HepG2 (cell line): ENCODE measurements around the gene PIF1.
"Not testable (repeated sequence)": the region's sequence is repeated elsewhere in the genome, so short reads cannot be mapped to it uniquely, and the experiment has no call there.

Experiments used
- ARNT ChIP-seq: fragments of 450-650 bp; IDR thresholded peaks from 2 replicates; pipeline ENCODE4 v1.6.1; 2017
- CBFB ChIP-seq: sonication (generic); formaldehyde crosslinking; IDR thresholded peaks from 2 replicates; pipeline ENCODE4 v1.4.0; 2020; ENCODE audit warnings: missing genetic modification reagents
- CHD2 ChIP-seq: IDR thresholded peaks from 2 replicates; pipeline ENCODE4 v1.6.1; 2011; ENCODE audit warnings: low read depth, low read length, improper control_type of control experiment
- GABPB1 ChIP-seq: IDR thresholded peaks from 2 replicates; pipeline ENCODE4 v1.6.1; 2016; ENCODE audit warnings: mild to moderate bottlenecking, missing genetic modification reagents, moderate library complexity, missing compliant biosample characterization
- KMT2A ChIP-seq: sonication (generic); formaldehyde crosslinking; IDR thresholded peaks from 2 replicates; pipeline ENCODE4 v1.4.0; 2020; ENCODE audit warnings: missing genetic modification reagents
- NR2F1 ChIP-seq, 2 experiments: fragments of 450-650 bp in 1 of 2; formaldehyde crosslinking in 1 of 2; IDR thresholded peaks; 2 replicates each; pipeline versions ENCODE4 v1.5.0 to v1.6.1; 2016 to 2020; ENCODE audit warnings: mild to moderate bottlenecking in 1 of 2, missing compliant biosample characterization in 1 of 2, missing genetic modification reagents in 1 of 2, moderate library complexity in 1 of 2
- POLR2A ChIP-seq, 2 experiments: IDR thresholded peaks; 2 replicates each; pipeline ENCODE4 v1.6.1; 2011; ENCODE audit warnings: low read depth in 2 of 2, low read length in 2 of 2, mild to moderate bottlenecking in 1 of 2, moderate library complexity in 1 of 2; ENCODE audit not compliant: insufficient read depth in 1 of 2
- POLR2AphosphoS5 ChIP-seq: IDR thresholded peaks from 2 replicates; pipeline ENCODE4 v1.6.1; 2012; ENCODE audit warnings: low read depth, low read length
- RAD21 ChIP-seq: fragments of 450-650 bp; formaldehyde crosslinking; IDR thresholded peaks from 2 replicates; pipeline ENCODE4 v1.5.0; 2020; ENCODE audit warnings: mild to moderate bottlenecking
- TCF7L2 ChIP-seq: IDR thresholded peaks from 2 replicates; pipeline ENCODE4 v1.6.1; 2011; ENCODE audit warnings: mild to moderate bottlenecking, low read depth, low read length, moderate library complexity
- ZKSCAN5 ChIP-seq: sonication (generic); formaldehyde crosslinking; IDR thresholded peaks from 2 replicates; pipeline ENCODE4 v1.5.1; 2020; ENCODE audit warnings: mild to moderate bottlenecking, missing genetic modification reagents
- TF ChIP-seq, protein P1 (sequence below): sonication (generic); formaldehyde crosslinking; IDR thresholded peaks from 2 replicates; pipeline ENCODE4 v1.4.0; 2020; ENCODE audit warnings: missing genetic modification reagents
- TF ChIP-seq, protein P2 (sequence below): sonication (generic); formaldehyde crosslinking; IDR thresholded peaks from 2 replicates; pipeline ENCODE4 v1.5.0; 2020; ENCODE audit warnings: mild to moderate bottlenecking, missing genetic modification reagents, moderate library complexity
- TF ChIP-seq, protein P3 (sequence below): sonication (generic); formaldehyde crosslinking; IDR thresholded peaks from 2 replicates; pipeline ENCODE4 v1.4.0; 2020; ENCODE audit warnings: low read depth, mild to moderate bottlenecking, missing genetic modification reagents

DNA sequence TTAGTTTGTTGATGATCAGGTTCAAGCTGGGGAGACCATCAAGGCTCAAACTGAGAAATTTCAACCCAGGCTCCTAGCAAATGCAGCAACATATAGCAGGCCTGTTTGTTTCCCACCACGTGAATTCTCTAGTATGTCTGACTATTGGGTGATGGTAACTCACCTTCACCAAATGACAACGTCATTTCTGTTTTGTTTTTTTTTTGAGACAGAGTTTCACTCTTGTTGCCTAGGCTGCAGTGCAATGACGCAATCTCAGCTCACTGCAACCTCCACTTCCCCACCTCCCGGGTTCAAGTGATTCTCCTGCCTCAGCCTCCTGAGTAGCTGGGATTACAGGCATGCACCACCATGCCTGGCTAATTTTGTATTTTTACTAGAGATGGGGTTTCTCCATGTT is 10.5 kb downstream of the PIF1 start:
- TF ChIP-seq ZKSCAN5; POLR2AphosphoS5; ARNT; POLR2A (IDR thresholded peaks at IDR 0.05; ENCODE audit: insufficient read depth in 1 of 2, low read depth in 2 of 2, low read length in 2 of 2); TCF7L2; CBFB (CRISPR knock-in tag); GABPB1 (CRISPR knock-in tag); RAD21 (CRISPR knock-in tag); CHD2; NR2F1 (CRISPR knock-in tag; IDR thresholded peaks at IDR 0.05); KMT2A (CRISPR knock-in tag): not testable (repeated sequence)
- TF ChIP-seq, protein P1, sequence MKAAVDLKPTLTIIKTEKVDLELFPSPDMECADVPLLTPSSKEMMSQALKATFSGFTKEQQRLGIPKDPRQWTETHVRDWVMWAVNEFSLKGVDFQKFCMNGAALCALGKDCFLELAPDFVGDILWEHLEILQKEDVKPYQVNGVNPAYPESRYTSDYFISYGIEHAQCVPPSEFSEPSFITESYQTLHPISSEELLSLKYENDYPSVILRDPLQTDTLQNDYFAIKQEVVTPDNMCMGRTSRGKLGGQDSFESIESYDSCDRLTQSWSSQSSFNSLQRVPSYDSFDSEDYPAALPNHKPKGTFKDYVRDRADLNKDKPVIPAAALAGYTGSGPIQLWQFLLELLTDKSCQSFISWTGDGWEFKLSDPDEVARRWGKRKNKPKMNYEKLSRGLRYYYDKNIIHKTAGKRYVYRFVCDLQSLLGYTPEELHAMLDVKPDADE: not testable (repeated sequence)
- TF ChIP-seq, protein P2, sequence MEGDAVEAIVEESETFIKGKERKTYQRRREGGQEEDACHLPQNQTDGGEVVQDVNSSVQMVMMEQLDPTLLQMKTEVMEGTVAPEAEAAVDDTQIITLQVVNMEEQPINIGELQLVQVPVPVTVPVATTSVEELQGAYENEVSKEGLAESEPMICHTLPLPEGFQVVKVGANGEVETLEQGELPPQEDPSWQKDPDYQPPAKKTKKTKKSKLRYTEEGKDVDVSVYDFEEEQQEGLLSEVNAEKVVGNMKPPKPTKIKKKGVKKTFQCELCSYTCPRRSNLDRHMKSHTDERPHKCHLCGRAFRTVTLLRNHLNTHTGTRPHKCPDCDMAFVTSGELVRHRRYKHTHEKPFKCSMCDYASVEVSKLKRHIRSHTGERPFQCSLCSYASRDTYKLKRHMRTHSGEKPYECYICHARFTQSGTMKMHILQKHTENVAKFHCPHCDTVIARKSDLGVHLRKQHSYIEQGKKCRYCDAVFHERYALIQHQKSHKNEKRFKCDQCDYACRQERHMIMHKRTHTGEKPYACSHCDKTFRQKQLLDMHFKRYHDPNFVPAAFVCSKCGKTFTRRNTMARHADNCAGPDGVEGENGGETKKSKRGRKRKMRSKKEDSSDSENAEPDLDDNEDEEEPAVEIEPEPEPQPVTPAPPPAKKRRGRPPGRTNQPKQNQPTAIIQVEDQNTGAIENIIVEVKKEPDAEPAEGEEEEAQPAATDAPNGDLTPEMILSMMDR (CRISPR knock-in tag): not testable (repeated sequence)
- TF ChIP-seq, protein P3, sequence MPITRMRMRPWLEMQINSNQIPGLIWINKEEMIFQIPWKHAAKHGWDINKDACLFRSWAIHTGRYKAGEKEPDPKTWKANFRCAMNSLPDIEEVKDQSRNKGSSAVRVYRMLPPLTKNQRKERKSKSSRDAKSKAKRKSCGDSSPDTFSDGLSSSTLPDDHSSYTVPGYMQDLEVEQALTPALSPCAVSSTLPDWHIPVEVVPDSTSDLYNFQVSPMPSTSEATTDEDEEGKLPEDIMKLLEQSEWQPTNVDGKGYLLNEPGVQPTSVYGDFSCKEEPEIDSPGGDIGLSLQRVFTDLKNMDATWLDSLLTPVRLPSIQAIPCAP (CRISPR knock-in tag): not testable (repeated sequence)
